NCI-H1930 (cell line): ENCODE data around the gene ADARB2.

Source experiments
- DNase-seq, 2 experiments: peaks; one replicate each; lab custom pipeline; 2025; lab: John Stamatoyannopoulos, UW

Gene ADARB2

GRCh38 chr10:1187151-1187854 is 550.0 kb downstream of the ADARB2 start:
- DNase-seq, result no peak

- DNase-seq, result no peak
These were observed 550.7 kb downstream of the ADARB2 start for GRCh38 chr10:1186683-1186990.

GRCh38 chr10:1185911-1186682 is 551.2 kb downstream of the ADARB2 start:
- DNase-seq, result no peak

- DNase-seq, result no peak
These were observed 552.5 kb downstream of the ADARB2 start for GRCh38 chr10:1184541-1185430.

- DNase-seq, result no peak
These were observed 553.6 kb downstream of the ADARB2 start for GRCh38 chr10:1183701-1184100.

- no peak for DNase-seq
These were observed 554.3 kb downstream of the ADARB2 start for GRCh38 chr10:1183033-1183396.

GRCh38 chr10:1182280-1183032 is 554.9 kb downstream of the ADARB2 start:
- no peak for DNase-seq

- no peak for DNase-seq
These were observed 556.5 kb downstream of the ADARB2 start for GRCh38 chr10:1180836-1181235.

GRCh38 chr10:1180071-1180730 is 557.1 kb downstream of the ADARB2 start:
- DNase-seq, result no peak

- DNase-seq, result no peak
These were observed 557.8 kb downstream of the ADARB2 start for GRCh38 chr10:1179346-1180070.

GRCh38 chr10:1178506-1178905 is 558.8 kb downstream of the ADARB2 start:
- DNase-seq, result no peak

- DNase-seq, result no peak
These were observed 559.4 kb downstream of the ADARB2 start for GRCh38 chr10:1177936-1178335.

- no peak for DNase-seq
These were observed 561.3 kb downstream of the ADARB2 start for GRCh38 chr10:1175956-1176565.

GRCh38 chr10:1174022-1174421 is 563.3 kb downstream of the ADARB2 start:
- no peak for DNase-seq

GRCh38 chr10:1173091-1173490 is 564.2 kb downstream of the ADARB2 start:
- no peak for DNase-seq

GRCh38 chr10:1172256-1172984 is 564.9 kb downstream of the ADARB2 start:
- DNase-seq, result no peak

- no peak for DNase-seq
These were observed 565.7 kb downstream of the ADARB2 start for GRCh38 chr10:1171586-1171985.

- no peak for DNase-seq
These were observed 566.1 kb downstream of the ADARB2 start for GRCh38 chr10:1171182-1171581.

GRCh38 chr10:1170867-1171180 is 566.5 kb downstream of the ADARB2 start:
- no peak for DNase-seq
